HG03442 (cell line): ENCODE data around the gene PCDH9.

Source experiments
- ATAC-seq: cut with Tn5 transposase; IDR thresholded peaks from one replicate; pipeline ENCODE4 v1.9.1; 2021; ENCODE audit warnings: mild to moderate bottlenecking, moderate library complexity; ENCODE audit not compliant: unreplicated experiment

Gene PCDH9

DNA sequence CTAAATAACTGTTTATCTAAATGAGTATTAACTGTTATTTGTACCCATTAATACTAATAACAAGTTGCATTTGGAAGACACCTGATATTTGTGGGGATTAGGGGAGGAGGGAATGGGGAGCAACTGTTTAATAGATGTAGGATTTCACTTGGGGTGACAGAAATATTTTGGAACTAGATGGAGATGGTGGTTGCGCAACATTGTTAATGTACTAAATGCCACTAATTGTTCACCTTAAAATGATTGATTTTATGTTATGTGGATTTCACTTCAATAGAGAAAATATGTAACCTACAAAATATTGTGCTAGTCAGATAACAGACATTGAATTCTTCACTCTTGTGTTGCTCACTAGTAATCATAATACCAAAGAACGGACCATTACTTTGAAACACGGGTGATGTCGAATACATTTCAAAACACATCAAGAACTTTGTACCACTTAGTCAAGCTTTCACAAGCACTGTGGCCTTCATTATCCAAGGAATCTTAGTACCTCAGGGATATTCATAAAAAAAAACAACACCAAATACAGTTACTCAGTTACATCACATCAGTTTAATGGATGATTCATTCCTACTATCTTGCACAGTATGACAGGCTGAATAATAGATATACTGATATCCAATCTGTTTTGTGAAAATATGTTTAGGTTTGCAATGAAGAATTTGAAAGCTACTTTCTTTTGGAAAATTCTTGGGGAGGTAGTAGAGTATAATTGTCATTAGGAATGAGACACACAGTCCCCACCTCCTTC lies 721.8 kb downstream of the PCDH9 start:
- no peak for ATAC-seq

DNA sequence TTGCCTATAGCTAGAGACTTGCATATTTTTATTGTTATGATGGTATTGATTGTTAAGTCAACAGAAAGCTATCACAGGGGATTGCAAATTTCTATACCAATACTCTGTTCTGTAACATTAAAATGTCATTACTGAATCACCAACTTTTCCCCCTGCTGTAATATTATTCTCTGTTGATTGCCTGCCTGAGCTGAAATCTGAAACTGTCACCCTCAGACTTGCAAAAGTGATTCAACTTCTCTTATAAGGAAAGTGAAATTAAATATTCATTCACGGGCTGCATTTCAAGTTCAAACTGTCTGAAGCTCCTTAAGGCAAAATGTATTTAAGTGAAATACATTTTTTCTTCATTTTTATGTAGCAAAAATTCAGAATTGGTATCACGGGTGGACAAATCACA lies 723.2 kb downstream of the PCDH9 start:
- ATAC-seq = no peak

DNA sequence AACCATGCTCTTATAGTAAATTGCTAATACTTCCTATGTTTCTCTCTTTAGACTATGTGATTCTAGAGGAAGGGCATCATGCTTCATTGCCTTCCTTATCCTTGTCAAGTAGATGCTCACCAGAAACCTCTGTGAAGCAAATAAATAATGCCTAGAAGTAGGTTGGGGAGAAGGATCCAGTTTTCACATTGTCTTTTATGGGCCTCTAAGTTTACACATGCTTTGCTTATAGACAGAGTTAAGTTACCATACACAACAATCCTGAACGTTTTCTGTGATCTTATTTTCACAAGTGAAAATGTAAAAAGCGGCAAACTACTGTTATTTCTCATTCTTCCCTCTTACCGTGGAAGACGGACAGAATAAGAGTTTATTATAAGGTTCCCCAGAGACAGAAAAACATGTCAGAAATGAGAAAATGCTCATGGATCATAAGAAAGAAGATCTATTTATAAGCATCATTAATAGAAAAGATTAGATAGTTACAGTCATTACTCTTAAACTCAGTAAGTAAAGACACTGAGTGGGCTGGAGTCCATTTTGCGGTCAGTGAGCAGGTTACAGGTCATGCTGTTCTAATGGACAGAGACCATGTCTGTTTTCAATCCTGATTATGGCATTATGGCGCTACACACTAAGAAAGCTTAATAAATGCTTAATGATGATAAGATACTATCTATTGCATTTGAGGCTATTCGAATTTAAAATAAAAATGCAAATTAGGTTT lies 723.9 kb downstream of the PCDH9 start:
- ATAC-seq = no peak

DNA sequence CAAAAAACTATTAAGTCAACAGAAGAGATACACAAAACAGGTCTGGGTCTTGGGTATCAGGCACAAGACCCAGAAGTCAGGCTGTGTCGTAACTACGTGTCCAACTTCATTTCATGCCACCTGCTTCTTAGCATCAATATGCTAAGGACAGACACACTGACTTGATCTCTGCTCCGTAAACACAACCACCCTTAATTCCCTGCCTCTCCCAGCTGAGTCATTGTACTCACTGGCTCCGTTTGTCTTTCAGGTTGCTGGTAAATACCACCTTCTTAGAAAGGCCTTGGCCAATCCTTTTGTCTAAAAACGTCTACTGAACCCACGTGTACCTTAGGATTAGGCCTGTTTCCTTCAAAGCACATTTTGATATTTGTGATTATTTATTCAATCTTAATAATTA lies 726.2 kb downstream of the PCDH9 start:
- ATAC-seq = no peak

DNA sequence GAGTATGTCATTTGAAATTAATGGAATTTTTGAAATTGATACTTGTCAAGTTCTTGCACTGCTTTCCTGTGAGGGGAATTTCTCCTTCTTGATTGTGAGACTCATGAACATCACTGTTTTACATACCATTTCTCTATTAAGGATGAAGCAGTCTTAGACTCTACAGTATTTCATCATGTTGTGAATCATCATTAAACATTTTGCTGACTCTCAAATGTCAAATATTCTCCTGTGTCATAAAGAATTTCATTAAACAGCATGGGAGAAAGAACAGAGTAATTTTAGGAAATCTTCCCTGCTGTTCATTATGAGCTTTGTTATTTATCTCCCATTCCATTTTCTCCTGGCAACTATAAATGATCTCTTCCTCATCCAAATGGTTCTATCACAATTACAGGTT lies 729.0 kb downstream of the PCDH9 start:
- no peak for ATAC-seq

DNA sequence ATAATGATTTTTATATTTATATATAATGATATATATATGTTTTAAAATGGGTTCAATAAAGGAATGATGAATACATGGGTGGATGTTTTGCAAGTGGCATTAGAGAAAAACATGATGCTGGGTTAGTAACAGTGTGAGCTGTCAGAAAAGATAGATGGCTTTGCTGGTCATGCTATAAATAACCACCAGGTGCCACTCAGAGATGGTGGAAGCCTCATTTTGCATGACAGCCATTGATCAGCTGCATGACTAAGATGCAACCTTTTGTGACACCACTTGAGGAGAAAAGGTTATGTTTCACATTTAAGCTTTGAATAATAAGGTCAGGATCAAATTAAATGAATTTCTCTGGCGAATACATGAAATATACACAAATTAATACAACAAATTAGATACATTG lies 737.7 kb downstream of the PCDH9 start:
- ATAC-seq = peak; percentile 61

DNA sequence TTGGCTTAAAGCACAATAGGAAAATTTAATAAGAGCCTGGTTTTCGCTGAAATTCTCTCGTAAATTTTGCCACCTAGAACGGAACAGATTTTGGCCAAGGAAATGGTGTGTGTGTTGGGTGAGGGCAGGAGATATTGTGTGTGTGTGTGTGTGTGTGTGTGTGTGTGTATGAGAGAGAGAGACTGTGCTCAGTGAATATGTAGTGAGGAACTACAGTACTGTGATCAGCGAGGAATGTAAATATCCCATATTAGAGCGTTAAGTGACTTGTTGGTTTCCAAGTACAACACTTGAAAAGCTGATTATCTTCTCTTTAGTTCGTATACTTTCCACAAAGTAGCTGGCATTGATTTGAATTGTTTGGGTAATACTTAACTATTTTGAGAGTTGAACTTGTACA lies 738.9 kb downstream of the PCDH9 start:
- ATAC-seq = no peak

DNA sequence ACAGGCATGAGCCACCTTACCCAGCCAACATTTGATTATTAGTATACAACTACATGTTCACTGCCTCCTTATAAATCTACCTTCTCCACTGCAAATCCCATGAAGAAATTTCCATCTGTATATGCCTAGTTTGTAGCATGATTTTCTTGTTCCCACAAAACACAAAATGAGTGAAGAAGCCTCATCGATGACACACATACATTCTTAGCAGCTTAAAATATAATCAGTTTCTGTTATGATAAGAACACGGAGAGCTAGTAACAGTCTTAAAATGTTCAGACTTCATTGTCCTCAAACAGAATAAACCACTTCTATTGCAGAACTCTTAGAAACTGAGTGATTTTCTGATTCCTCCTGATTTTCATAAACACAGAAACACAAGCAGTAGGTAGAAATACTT lies 740.5 kb downstream of the PCDH9 start:
- no peak for ATAC-seq

DNA sequence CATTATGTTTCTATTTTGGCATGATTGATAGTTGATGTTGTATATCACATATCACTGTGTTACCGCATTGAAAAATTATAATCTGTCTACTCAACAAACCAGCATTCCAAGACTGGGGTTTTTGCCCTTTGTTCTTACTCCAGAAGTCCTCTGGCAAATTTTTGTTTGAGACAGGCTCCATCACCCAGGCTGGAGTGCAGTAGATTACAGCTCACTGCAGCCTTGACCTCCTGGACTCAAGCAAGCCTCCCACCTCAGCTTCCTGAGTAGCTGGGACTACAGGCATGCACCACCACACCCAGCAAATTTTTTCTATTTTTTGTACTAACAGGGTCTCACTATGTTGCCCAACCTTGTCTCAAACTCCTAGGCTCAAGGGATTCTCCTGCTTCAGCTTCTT lies 741.0 kb downstream of the PCDH9 start:
- ATAC-seq = no peak

DNA sequence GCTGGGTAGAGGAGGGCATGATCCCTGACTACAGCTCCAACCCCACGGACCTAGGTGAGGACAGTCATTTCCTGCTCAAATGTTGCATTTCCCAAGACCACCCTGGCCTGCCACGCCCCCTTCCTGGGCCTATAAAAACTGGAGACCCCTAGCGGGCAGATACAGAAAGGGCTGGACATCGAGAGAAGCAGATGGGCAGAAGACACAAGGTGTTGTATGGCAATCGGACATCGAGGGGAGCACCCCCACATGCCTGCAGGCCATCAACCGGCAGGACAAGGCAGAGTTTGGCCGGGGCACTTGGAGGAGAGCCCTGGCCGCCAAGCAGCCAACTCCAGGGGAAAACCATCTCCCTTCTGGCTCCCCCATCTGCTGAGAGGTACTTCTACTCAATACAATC lies 746.4 kb downstream of the PCDH9 start:
- ATAC-seq = no peak

DNA sequence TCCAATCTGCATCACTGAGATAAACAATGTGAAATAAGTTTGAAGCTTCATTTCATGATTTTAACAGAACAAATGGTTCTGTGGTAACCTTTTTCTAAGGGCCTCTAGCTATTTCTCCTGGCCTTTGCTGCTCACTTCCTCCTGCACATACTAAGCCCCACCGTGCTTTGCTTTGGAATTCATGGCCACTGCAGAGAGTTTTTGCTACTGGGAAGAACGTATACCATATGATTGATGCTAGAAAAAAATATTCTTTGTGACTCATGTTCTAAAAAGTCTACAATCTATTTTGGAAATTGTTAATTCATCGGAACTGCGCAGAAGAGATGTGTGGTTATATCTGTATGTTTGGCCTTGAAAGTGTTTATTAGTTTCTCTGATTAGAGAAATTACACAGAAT lies 747.3 kb downstream of the PCDH9 start:
- ATAC-seq = no peak

DNA sequence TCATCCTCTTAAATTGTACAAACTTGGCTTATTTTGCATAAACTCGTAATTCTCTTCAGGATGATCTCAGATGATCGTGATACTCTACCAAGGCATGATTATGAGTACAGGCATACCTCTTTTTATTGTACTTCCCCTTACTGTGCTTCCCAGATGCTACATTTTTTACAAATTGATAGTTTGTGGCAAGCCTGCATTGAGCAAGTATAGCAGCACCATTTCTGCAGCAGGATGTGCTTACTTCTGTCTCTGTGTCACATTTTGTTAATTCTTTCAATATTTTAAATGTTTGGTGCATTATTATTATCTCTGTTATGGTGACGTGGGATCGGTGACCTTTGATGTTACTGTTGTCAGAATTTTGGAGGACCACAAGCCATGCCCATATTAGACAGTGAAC lies 752.3 kb downstream of the PCDH9 start:
- ATAC-seq = no peak

DNA sequence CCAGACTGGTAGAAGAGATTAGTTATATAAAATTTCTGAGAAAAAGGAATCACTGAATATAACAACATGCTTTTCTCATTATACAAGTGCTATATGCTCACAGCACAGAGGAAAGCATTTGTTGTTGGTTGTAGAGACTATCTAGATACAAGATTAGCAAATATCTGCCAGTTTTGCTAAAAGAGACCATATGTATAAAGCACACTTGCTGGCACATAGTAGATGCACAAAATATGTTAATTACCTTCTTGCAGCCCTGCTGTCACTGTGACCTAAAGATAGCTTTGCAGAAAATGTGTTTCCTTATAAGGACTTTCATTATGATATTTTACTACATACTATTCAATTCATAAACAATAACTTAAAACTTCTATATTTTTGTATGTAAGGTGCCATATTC lies 755.1 kb downstream of the PCDH9 start:
- ATAC-seq = no peak

DNA sequence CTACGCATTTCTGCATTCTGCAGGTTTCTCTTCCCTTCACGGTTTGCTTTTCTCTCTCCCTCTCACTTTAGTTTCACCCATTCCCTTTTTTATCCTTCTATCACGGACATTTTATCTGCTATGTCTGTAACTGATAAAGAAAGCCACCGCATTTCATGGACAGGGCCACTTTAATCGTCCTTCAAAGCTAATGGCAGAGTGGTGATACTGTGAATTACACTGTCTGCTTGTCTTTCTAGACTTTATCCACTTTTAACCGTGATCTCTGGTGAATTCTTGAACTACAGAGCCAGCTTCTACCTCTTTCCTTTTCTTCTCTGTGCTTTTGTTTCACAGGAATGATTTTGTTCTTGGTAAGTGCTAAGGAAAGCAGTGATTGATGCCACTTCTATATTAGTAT lies 760.4 kb downstream of the PCDH9 start:
- no peak for ATAC-seq

DNA sequence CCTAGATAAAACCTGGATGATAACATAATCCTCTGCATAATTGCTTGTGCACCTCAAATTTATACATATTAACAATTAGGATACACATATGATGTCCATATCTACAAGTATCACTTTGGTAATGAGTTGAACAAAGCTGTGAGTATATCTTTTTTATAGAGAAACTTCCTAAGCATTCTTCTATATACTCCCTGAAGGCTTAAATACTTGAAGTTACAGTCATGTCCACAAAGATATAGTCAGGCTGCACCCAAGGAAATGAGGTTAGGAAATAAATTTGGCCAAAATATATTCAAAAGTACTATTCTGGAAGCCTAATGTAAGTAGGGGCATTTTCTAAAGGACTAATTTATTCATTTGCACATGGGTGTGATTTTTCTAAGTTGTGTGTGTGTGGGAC lies 761.5 kb downstream of the PCDH9 start:
- ATAC-seq = no peak

DNA sequence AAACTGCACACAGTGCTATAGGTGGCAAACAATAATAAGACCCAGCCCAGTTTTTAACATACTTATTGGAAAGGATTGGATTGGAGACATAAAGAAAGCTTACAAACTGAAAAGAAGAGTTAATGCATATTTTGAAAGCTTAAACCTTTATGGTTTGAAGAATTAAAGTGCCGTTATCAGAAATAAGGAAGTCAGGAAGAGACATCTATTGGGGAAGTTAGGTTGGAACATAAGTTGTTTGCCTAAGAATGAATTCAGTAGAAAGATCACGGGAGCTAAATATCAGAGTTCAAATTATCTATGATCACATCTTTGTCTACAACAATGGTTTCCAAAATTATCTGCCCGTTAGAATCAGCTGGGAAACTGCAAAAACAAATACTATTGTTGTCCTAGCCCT lies 767.9 kb downstream of the PCDH9 start:
- ATAC-seq = no peak

DNA sequence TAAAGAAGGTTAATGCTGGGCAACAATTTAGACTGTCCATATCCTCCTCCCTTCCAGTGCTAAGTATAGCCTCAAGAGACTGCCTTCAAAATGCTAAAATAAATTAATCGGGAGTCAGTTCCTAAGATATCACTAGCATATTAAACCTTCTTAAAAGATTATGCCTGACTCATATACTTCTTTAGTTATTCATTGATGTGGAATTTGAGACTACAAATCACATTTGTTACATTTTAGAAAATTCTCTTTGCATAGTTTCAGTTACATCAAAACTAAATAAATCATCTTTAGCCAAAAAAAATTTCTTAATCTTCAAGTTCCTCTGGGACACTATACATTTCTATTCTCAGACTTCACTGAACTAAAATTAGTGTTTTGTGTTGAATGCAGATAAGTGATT lies 769.1 kb downstream of the PCDH9 start:
- ATAC-seq = no peak

DNA sequence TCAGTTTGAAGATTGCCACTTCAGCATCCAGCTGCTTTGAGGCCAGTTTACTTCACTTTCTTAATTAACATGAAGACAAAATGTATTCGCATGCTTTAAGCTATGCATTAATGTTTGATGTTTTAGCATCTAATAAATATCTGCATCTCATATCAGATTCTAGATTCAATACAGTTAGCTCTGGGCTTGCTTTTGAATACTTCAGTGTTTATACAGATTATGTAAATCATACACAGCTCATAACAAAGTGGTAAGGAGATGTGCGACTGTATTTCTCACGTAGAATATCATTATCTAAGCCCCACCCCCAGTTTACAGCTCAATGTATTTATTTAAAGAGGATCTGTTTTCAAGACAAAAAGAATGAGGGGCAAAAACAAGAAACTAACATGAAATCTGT lies 770.5 kb downstream of the PCDH9 start:
- no peak for ATAC-seq

DNA sequence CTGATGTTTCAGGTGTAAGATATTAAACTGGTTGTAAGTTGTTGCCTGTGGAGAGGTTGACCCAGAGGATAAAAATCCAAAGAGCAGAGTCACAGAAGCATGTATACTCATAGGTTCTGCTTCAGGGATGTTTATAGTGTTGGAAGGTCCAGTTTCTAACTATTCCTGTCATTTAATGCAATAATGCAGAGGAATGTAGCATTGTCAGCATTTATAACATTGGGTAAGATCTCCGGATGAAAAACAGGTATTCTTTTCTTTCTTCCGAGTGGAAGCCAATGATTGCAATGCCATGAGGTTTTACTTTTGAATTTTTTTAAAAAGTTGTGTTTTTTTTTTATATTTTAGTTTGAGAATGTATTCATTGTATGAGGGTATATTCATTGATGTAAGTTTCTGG lies 771.0 kb downstream of the PCDH9 start:
- no peak for ATAC-seq

DNA sequence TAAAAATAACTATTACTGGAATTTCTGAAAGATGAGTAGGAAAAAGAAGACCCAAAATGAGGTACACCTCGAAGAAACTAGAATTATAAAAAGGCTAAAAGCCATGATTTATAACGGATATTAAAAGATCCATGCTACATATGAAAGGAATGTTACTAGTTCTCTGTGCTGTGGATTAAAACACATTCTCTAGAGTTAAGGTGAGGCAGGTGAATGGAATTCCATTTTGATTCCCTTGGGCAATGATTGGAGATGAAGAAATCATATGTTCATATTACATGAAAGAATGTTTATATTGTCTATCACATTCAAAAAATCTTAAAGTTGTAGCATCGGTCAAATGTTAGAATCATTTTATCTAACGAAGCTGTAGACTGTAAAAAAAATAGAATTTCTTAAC lies 783.7 kb downstream of the PCDH9 start:
- no peak for ATAC-seq

DNA sequence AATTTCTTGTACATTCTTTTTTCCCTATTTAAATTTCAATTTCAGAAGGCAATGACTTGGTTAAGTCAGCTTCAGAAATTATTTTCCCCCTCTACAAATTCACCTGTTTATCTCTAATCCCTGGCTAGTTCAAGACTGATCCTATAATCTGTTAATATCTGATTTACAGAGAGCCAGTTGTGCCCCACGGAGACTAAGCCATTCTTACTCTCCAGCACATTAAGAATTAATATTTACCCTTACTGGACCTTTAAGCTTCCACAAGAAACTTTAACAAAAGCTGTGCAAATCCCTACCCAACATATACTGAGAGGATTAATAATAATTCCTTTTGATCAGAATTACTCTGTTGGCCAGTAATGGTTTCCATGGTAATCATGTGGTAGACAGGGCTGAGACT lies 786.2 kb downstream of the PCDH9 start:
- ATAC-seq = no peak

DNA sequence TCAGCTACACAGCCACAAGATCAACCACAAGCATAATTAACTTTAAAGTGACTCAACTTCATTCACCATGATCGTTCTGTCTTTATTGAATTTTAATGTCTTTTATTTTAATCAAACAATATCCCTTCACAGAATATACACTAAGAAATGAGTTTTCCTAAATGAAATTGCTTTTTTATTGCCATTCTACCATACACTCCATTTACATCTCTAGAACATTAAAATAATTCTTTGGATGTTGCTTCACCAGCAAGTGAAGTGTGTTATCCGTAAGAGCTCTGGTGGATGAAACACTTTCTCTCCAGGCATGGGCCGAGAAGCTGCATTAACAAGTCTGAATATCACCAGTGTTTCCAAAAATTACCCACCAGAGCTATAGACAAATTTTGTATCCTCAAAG lies 789.2 kb downstream of the PCDH9 start:
- ATAC-seq = no peak

DNA sequence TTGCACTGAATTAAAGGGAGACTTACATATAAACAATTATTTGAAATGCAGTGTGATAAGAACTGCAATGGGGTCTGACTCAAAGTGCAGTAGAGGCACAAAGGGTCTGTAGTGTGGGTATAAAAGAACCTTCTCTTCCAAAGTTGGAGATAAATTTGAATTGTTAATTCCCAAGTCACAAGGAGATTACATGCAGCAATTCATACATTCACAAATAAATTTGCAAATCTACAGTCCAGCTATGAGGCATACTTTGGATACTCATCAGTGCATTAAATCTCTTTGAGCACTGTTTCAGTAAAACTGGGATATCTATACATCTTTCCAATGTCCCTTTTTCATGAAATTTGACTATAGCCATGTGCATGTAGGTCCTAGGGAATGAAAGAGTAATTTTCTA lies 799.4 kb downstream of the PCDH9 start:
- no peak for ATAC-seq
